ENCODE measurements around the gene TPT1. TPM values are rescaled to one million over a fixed set of nuclear protein-coding genes. Genes with fewer than 3 reads are reported as not detected.

TPT1 gene
- total RNA-seq, 5 donors from 2014 or later (not counting 1 experiment from before 2014, with no cell fraction given): 6,680 to 8,997 (median 7,956) TPM

GRCh38 chr13:45340422-45341033 lies 455 bp downstream of the TPT1 start:
- Mint-ChIP-seq H3K27ac (peak overlapping the region; percentile 99), H3K4me1 (peaks cover 65 to 68% (median 66%) of the 10 kb centered on the region in 3 donors), H3K27me3 (no peaks in the 10 kb centered on the region), H3K9me3 (no peaks in the 10 kb centered on the region), H3K36me3 (peaks cover 52% of the 10 kb centered on the region), H3K4me3 (peak overlapping the region; percentile 96 to 98 (median 98))
- no peaks in the 10 kb centered on the region for H3K27me3 ChIP-seq (replicated peaks in 1 of 2; ENCODE audit: control insufficient read depth in 2 of 2, extremely low read depth in 1 of 2, insufficient read depth in 2 of 2, low read length in 1 of 2)
- peaks cover 18 to 37% of the 10 kb centered on the region in 2 experiments for H3K4me1 ChIP-seq (ENCODE audit: control insufficient read depth in 1 of 2, extremely low read depth in 1 of 2, insufficient read depth in 2 of 2, low read length in 2 of 2)
- ChIA-PET POLR2A (interaction anchor here (0.6 to 2.5 kb wide), 4 partner anchors 12 to 767 kb away, joined by 3 to 12 read pairs (median 5); no protein-coding TSS in a partner anchor), CTCF (interaction anchor here (1.0 to 1.4 kb wide), 4 partner anchors 31 to 123 kb away, joined by 4 to 9 read pairs (median 5); partner anchors contain the start of gene SLC25A30 (in 1 of the 2))
- DNase-seq (peak; percentile 50 to 86 (median 78)), ATAC-seq (replicated peaks in 1 of 4) (peak; percentile 47 to 54 (median 52))
- peak overlapping the region; percentile 88 for H3K27ac ChIP-seq (ENCODE audit: low read length)
- H3K9me3 ChIP-seq: no peaks in the 10 kb centered on the region
- H3K4me3 ChIP-seq (ENCODE audit: control insufficient read depth in 1 of 2, extremely low read depth in 1 of 2, low read length in 1 of 2): peak overlapping the region; percentile 69 to 85
- WGBS (ENCODE audit: insufficient coverage): 0% methylated on average over 41 of the region's 64 CpGs
- H3K36me3 ChIP-seq (ENCODE audit: control insufficient read depth in 2 of 2, extremely low read depth in 1 of 2, insufficient read depth in 1 of 2, low read length in 1 of 2): peaks cover 6 to 51% of the 10 kb centered on the region in 2 donors

- DNase-seq (peak in 8 of 35 experiments; percentile 11 to 41 (median 21)), ATAC-seq (replicated peaks in 1 of 4) (no peak)
- no peaks in the 10 kb centered on the region for H3K27me3 ChIP-seq (replicated peaks in 1 of 2; ENCODE audit: control insufficient read depth in 2 of 2, extremely low read depth in 1 of 2, insufficient read depth in 2 of 2, low read length in 1 of 2)
- H3K27ac ChIP-seq (ENCODE audit: low read length): peak overlapping the region; percentile 88
- Mint-ChIP-seq H3K4me3 (peak overlapping the region; percentile 96 to 98 (median 98)), H3K36me3 (peaks cover 53% of the 10 kb centered on the region), H3K4me1 (peaks cover 72 to 75% (median 73%) of the 10 kb centered on the region in 3 donors), H3K9me3 (no peaks in the 10 kb centered on the region), H3K27me3 (no peaks in the 10 kb centered on the region), H3K27ac (peak overlapping the region; percentile 96 to 99)
- no peaks in the 10 kb centered on the region for H3K9me3 ChIP-seq
- H3K36me3 ChIP-seq (ENCODE audit: control insufficient read depth in 2 of 2, extremely low read depth in 1 of 2, insufficient read depth in 1 of 2, low read length in 1 of 2): peaks cover 7 to 55% of the 10 kb centered on the region in 2 donors
- peak overlapping the region; percentile 69 to 85 for H3K4me3 ChIP-seq (ENCODE audit: control insufficient read depth in 1 of 2, extremely low read depth in 1 of 2, low read length in 1 of 2)
- ChIA-PET CTCF (interaction anchor here (0.9 to 1.2 kb wide), 3 partner anchors 32 to 124 kb away, joined by 3 to 9 read pairs (median 4); no protein-coding TSS in a partner anchor), POLR2A (interaction anchor here in 1 of 2 donors (0.6 to 2.5 kb wide), 3 partner anchors 28 to 767 kb away, joined by 3 to 12 read pairs (median 3); no protein-coding TSS in a partner anchor)
- peaks cover 25 to 43% of the 10 kb centered on the region in 2 experiments for H3K4me1 ChIP-seq (ENCODE audit: control insufficient read depth in 1 of 2, extremely low read depth in 1 of 2, insufficient read depth in 2 of 2, low read length in 2 of 2)
- 3% methylated on average over 5 of the region's 11 CpGs for WGBS (ENCODE audit: insufficient coverage)
Observed at GRCh38 chr13:45339867-45340266, 1.1 kb downstream of the TPT1 start.

- peaks cover 7 to 51% of the 10 kb centered on the region in 2 donors for H3K36me3 ChIP-seq (ENCODE audit: control insufficient read depth in 2 of 2, extremely low read depth in 1 of 2, insufficient read depth in 1 of 2, low read length in 1 of 2)
- H3K27ac Mint-ChIP-seq: peak overlapping the region; percentile 96 to 99
- H3K4me3 Mint-ChIP-seq: peak overlapping the region; percentile 96 to 98 (median 98)
- no peak for DNase-seq
- ChIA-PET POLR2A (interaction anchor here in 1 of 2 donors (0.6 kb wide), 1 partner anchor 28 kb away, joined by 3 read pairs; no protein-coding TSS in a partner anchor), CTCF (interaction anchor here (0.6 to 1.1 kb wide), 4 partner anchors 32 to 302 kb away, joined by 3 to 9 read pairs (median 4); no protein-coding TSS in a partner anchor)
- peaks cover 50% of the 10 kb centered on the region for H3K36me3 Mint-ChIP-seq
- peaks cover 74 to 77% (median 76%) of the 10 kb centered on the region in 3 donors for H3K4me1 Mint-ChIP-seq
- no peaks in the 10 kb centered on the region for H3K9me3 ChIP-seq
- peaks cover 29 to 48% of the 10 kb centered on the region in 2 experiments for H3K4me1 ChIP-seq (ENCODE audit: control insufficient read depth in 1 of 2, extremely low read depth in 1 of 2, insufficient read depth in 2 of 2, low read length in 2 of 2)
- no peaks in the 10 kb centered on the region for H3K9me3 Mint-ChIP-seq
- H3K4me3 ChIP-seq (ENCODE audit: control insufficient read depth in 1 of 2, extremely low read depth in 1 of 2, low read length in 1 of 2): peak overlapping the region in 1 of 2 donors; percentile 69
- H3K27me3 Mint-ChIP-seq: no peaks in the 10 kb centered on the region
- no peak for ATAC-seq (replicated peaks in 1 of 4)
- H3K27me3 ChIP-seq (replicated peaks in 1 of 2; ENCODE audit: control insufficient read depth in 2 of 2, extremely low read depth in 1 of 2, insufficient read depth in 2 of 2, low read length in 1 of 2): no peaks in the 10 kb centered on the region
- peak overlapping the region; percentile 88 for H3K27ac ChIP-seq (ENCODE audit: low read length)
Observed at GRCh38 chr13:45339399-45339798, 1.6 kb downstream of the TPT1 start.

GRCh38 chr13:45337803-45338202 lies 3.2 kb downstream of the TPT1 start:
- whole genome bisulfite sequencing (ENCODE audit: insufficient coverage): no CpG with 5 or more reads among the region's 1 CpG
- no peaks in the 10 kb centered on the region for H3K27me3 ChIP-seq (replicated peaks in 1 of 2; ENCODE audit: control insufficient read depth in 2 of 2, extremely low read depth in 1 of 2, insufficient read depth in 2 of 2, low read length in 1 of 2)
- H3K36me3 ChIP-seq (ENCODE audit: control insufficient read depth in 2 of 2, extremely low read depth in 1 of 2, insufficient read depth in 1 of 2, low read length in 1 of 2): peaks cover 7 to 48% of the 10 kb centered on the region in 2 donors
- peak overlapping the region; percentile 13 to 96 (median 32) for H3K4me3 Mint-ChIP-seq
- no peaks in the 10 kb centered on the region for H3K27me3 Mint-ChIP-seq
- DNase-seq (no peak), ATAC-seq (replicated peaks in 1 of 4) (no peak)
- no peaks in the 10 kb centered on the region for H3K9me3 Mint-ChIP-seq
- H3K9me3 ChIP-seq: no peaks in the 10 kb centered on the region
- H3K36me3 Mint-ChIP-seq: peaks cover 52% of the 10 kb centered on the region
- H3K27ac ChIP-seq (ENCODE audit: low read length): peak overlapping the region; percentile 88
- H3K4me1 Mint-ChIP-seq: peaks cover 87 to 92% (median 88%) of the 10 kb centered on the region in 3 donors
- CTCF ChIA-PET: interaction anchor here (0.5 to 1.5 kb wide), 3 partner anchors 33 to 291 kb away, joined by 4 read pairs; no protein-coding TSS in a partner anchor
- POLR2A ChIA-PET: interaction anchor here in 1 of 2 donors (0.6 to 1.2 kb wide), 2 partner anchors 11 to 15 kb away, joined by 4 to 10 read pairs; no protein-coding TSS in a partner anchor
- no peak overlapping the region for H3K4me3 ChIP-seq (ENCODE audit: control insufficient read depth in 1 of 2, extremely low read depth in 1 of 2, low read length in 1 of 2)
- peak overlapping the region; percentile 75 to 99 for H3K27ac Mint-ChIP-seq
- peaks cover 45 to 55% of the 10 kb centered on the region in 2 experiments for H3K4me1 ChIP-seq (ENCODE audit: control insufficient read depth in 1 of 2, extremely low read depth in 1 of 2, insufficient read depth in 2 of 2, low read length in 2 of 2)

GRCh38 chr13:45337395-45337794 lies 3.6 kb downstream of the TPT1 start:
- no peaks in the 10 kb centered on the region for H3K9me3 Mint-ChIP-seq
- Histone ChIP-seq H3K27me3 (replicated peaks in 1 of 2; ENCODE audit: control insufficient read depth in 2 of 2, extremely low read depth in 1 of 2, insufficient read depth in 2 of 2, low read length in 1 of 2) (no peaks in the 10 kb centered on the region), H3K27ac (ENCODE audit: low read length) (peak overlapping the region; percentile 88), H3K36me3 (ENCODE audit: control insufficient read depth in 2 of 2, extremely low read depth in 1 of 2, insufficient read depth in 1 of 2, low read length in 1 of 2) (peaks cover 7 to 48% of the 10 kb centered on the region in 2 donors), H3K9me3 (no peaks in the 10 kb centered on the region), H3K4me3 (ENCODE audit: control insufficient read depth in 1 of 2, extremely low read depth in 1 of 2, low read length in 1 of 2) (no peak overlapping the region), H3K4me1 (ENCODE audit: control insufficient read depth in 1 of 2, extremely low read depth in 1 of 2, insufficient read depth in 2 of 2, low read length in 2 of 2) (peaks cover 49 to 54% of the 10 kb centered on the region in 2 experiments)
- DNase-seq (no peak), ATAC-seq (replicated peaks in 1 of 4) (no peak)
- ChIA-PET POLR2A (interaction anchor here (0.6 to 1.2 kb wide), 4 partner anchors 14 to 291 kb away, joined by 3 to 10 read pairs (median 4); no protein-coding TSS in a partner anchor), CTCF (interaction anchor here in 1 of 2 donors (0.5 to 1.5 kb wide), 2 partner anchors 58 to 291 kb away, joined by 4 read pairs; no protein-coding TSS in a partner anchor)
- peaks cover 88 to 92% (median 88%) of the 10 kb centered on the region in 3 donors for H3K4me1 Mint-ChIP-seq
- WGBS (ENCODE audit: insufficient coverage): 0% methylated on average over 1 of the region's 3 CpGs
- peak overlapping the region; percentile 13 to 96 (median 32) for H3K4me3 Mint-ChIP-seq
- peaks cover 52% of the 10 kb centered on the region for H3K36me3 Mint-ChIP-seq
- no peaks in the 10 kb centered on the region for H3K27me3 Mint-ChIP-seq
- peak overlapping the region; percentile 92 to 99 for H3K27ac Mint-ChIP-seq

Data from T-cell (primary cell).